NT2/D1 (cell line): ENCODE measurements around the gene CCDC3.

ENCODE experiments used
- DNase-seq: peaks from one replicate; pipeline ENCODE4 v3.0.0-alpha.2; 2011; ENCODE audit warnings: low read depth, low spot score
- H3K27me3 ChIP-seq: 2 replicates; pipeline ENCODE4 v1.6.0; 2011; ENCODE audit warnings: mild to moderate bottlenecking; ENCODE audit not compliant: insufficient read length, insufficient read depth
- H3K36me3 ChIP-seq: 2 replicates; pipeline ENCODE4 v1.6.1; 2011; ENCODE audit warnings: mild to moderate bottlenecking, low read length, mixed read lengths; ENCODE audit not compliant: insufficient read depth, insufficient read length
- H3K4me1 ChIP-seq: 2 replicates; pipeline ENCODE4 v1.5.1; 2011; ENCODE audit not compliant: insufficient read depth, insufficient read length
- H3K4me3 ChIP-seq: 2 replicates; pipeline ENCODE4 v1.5.1; 2011; ENCODE audit warnings: low read depth; ENCODE audit not compliant: insufficient read length
- H3K9ac ChIP-seq: 2 replicates; pipeline ENCODE4 v1.6.0; 2011; ENCODE audit warnings: low read depth; ENCODE audit not compliant: insufficient read length
- H3K9me3 ChIP-seq: 2 replicates; pipeline ENCODE4 v1.5.1; 2011; ENCODE audit warnings: mild to moderate bottlenecking, low read length; ENCODE audit not compliant: insufficient read depth
- SUZ12 ChIP-seq: IDR thresholded peaks from 2 replicates; pipeline ENCODE4 v1.6.1; 2011; ENCODE audit not compliant: insufficient read length, insufficient read depth; ENCODE audit errors: extremely low read depth
- YY1 ChIP-seq: IDR thresholded peaks from 2 replicates; pipeline ENCODE4 v1.6.1; 2011; ENCODE audit not compliant: insufficient read length, insufficient read depth
- ZNF274 ChIP-seq: IDR thresholded peaks from 2 replicates; pipeline ENCODE4 v1.6.1; 2011; ENCODE audit warnings: mild to moderate bottlenecking, low read depth, low read length

CCDC3 gene

DNA sequence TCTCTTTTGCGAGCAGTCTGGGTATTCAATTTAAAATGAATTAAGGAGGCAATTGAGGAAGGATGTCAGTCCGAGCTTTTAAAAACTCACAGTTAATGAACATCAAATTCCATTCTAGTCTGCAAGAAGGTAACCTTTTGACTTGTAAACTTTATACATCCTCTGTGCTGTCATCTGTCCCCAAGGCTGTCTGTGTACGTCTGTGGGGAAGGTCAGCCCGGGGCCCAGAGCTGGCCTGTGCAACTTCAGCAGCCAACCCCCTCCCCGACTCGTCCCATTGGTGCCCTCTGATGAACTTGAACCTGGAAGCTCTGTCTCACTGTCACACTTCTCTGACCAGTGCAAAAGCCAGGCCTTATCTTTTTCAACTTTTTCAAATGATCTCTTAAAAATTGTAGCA lies 80.3 kb downstream of the CCDC3 start:
- no peaks in the 10 kb centered on the region for H3K27me3 ChIP-seq
- no peaks in the 10 kb centered on the region for H3K9me3 ChIP-seq
- no peak overlapping the region for H3K9ac ChIP-seq
- TF ChIP-seq ZNF274 (no peak), YY1 (no peak), SUZ12 (no peak)
- H3K36me3 ChIP-seq, result no peaks in the 10 kb centered on the region
- H3K4me1 ChIP-seq, result no peaks in the 10 kb centered on the region
- no peak overlapping the region for H3K4me3 ChIP-seq
- DNase-seq, result no peak

DNA sequence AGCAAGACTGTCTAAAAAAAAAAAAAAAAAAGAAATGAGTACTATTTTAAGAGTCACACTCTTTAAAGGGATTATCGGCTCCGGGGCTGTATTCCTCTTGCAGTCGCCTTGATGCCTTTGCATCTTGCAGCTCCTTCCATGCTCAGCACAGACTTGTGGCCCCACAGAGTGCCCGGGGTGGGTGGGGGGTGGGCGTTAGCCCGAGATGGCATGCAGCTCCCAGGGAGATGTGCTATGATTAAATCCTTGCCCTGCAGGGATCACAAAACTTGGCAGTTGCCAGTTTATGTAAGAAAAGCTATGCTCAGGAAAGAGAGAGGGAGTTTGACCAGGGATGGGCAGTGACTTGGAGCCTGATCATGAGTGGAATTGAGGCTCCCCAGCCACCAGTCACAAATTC lies 81.9 kb downstream of the CCDC3 start:
- no peaks in the 10 kb centered on the region for H3K27me3 ChIP-seq
- no peak for DNase-seq
- H3K9ac ChIP-seq, result no peak overlapping the region
- TF ChIP-seq ZNF274 (no peak), SUZ12 (no peak), YY1 (no peak)
- H3K36me3 ChIP-seq, result no peaks in the 10 kb centered on the region
- no peak overlapping the region for H3K4me3 ChIP-seq
- H3K4me1 ChIP-seq, result no peaks in the 10 kb centered on the region
- H3K9me3 ChIP-seq, result no peaks in the 10 kb centered on the region

DNA sequence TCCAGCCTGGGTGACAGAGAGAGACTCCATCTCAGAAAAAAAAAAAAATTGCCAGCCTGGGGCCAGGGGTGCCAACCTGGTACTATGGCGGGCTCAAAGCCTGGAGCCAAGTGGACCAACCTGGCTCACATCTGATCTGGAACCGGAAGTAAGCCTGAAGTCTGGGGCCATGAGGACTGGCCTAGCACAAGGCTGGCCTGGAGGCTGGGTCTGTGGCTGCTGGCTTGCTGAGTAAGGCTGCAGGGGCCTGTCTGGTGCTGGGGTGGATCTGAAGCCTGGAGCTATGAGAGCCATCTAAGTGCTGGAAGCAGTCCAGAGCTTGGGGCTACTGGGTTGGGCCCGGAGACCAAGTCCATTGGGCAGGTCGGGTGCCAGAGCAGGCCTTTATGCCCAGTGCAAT lies 84.9 kb downstream of the CCDC3 start:
- Histone ChIP-seq H3K4me3 (no peak overlapping the region), H3K4me1 (no peaks in the 10 kb centered on the region), H3K9me3 (no peaks in the 10 kb centered on the region), H3K27me3 (no peaks in the 10 kb centered on the region), H3K9ac (no peak overlapping the region), H3K36me3 (no peaks in the 10 kb centered on the region)
- no peak for TF ChIP-seq ZNF274
- no peak for TF ChIP-seq YY1
- no peak for TF ChIP-seq SUZ12
- DNase-seq, result no peak

DNA sequence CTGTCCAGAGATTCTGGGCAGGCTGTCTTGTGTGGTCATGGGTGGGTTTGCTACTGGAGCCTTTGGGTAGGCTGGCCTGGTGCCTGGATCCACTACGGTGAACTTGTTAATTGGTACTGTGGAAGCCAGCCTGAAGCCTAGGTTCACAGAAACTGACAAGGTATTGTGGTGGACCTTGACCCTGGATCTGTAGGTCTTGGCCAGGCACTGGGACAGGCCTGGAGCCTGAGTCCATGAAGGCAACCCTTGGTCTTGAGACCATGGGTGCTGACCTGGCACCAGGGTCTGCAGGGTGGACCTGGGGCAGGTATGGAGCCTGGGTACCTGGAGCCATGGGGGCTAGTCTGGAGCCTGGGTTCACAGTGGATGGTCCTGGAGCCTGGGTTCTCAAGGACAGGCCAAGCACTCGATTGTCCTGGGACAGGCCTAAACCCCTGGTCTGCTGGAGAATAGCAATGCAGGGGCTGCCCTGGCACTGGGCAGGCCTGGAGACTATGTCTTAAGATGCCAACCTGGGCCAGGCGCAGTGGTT lies 85.8 kb downstream of the CCDC3 start:
- no peak for TF ChIP-seq YY1
- TF ChIP-seq ZNF274, result no peak
- no peak for TF ChIP-seq SUZ12
- Histone ChIP-seq H3K4me3 (no peak overlapping the region), H3K36me3 (no peaks in the 10 kb centered on the region), H3K9ac (no peak overlapping the region), H3K4me1 (no peaks in the 10 kb centered on the region), H3K27me3 (no peaks in the 10 kb centered on the region), H3K9me3 (no peaks in the 10 kb centered on the region)
- DNase-seq, result no peak

DNA sequence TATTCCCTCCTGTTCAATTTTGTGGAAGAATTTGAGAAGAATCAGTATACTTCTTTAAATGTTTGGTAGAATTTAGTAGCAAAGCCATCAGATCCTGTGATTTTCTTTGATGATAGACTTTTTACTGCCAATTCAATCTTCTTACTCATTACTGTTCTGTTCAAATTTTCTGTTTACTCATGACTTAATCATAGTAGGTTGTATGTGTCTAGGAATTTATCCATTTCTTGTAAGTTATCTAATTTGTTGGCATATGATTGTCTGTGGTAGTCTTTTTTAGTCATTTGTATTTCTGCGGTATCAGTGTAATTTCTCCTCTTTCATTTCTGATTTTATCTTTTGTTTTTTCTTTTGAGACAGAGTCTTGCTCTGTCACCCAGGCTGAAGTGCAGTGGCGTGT lies 87.4 kb downstream of the CCDC3 start:
- Histone ChIP-seq H3K4me3 (no peak overlapping the region), H3K9me3 (no peaks in the 10 kb centered on the region), H3K36me3 (no peaks in the 10 kb centered on the region), H3K9ac (no peak overlapping the region), H3K4me1 (no peaks in the 10 kb centered on the region), H3K27me3 (no peaks in the 10 kb centered on the region)
- no peak for DNase-seq
- TF ChIP-seq SUZ12 (no peak), YY1 (no peak), ZNF274 (no peak)

DNA sequence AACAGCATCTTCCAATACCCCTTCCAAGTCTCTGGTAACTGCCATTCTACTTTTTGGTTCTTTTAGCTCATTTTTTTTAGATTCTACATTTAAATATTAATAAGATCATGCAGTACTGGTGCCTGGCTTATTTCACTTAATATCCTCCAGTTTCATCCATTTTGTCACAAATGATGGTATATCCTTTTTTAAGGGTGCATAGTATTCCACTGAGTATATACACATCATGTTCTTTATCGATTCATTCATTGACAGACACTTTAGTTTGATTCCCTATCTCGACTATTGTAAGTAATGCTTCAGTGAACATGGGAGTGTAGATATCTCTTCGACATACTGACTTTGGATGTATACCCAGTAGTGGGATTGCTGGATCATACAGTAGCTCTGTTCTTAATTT lies 89.7 kb downstream of the CCDC3 start:
- H3K4me3 ChIP-seq, result no peak overlapping the region
- no peaks in the 10 kb centered on the region for H3K36me3 ChIP-seq
- no peak overlapping the region for H3K9ac ChIP-seq
- H3K9me3 ChIP-seq, result no peaks in the 10 kb centered on the region
- no peak for DNase-seq
- TF ChIP-seq SUZ12 (no peak), ZNF274 (no peak), YY1 (no peak)
- H3K27me3 ChIP-seq, result no peaks in the 10 kb centered on the region
- H3K4me1 ChIP-seq, result no peaks in the 10 kb centered on the region

DNA sequence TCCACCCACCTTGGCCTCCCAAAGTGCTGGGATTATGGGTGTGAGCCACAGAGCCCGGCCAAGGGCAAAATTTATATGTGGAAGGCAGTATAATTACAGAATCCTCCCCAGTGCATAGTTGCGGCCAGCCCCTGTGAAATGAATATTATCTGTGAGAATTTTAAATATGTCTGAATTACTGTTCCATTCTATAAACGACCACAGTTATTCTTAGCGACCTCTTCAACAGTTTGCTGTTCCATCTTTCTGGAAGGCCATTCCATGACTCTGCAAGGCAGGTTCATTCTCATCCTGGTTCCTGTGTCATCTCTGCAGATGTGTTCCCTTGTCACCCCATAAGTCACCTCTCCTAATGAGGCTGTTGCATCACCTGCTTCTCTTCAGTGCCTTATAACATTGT lies 90.7 kb downstream of the CCDC3 start:
- Histone ChIP-seq H3K4me3 (no peak overlapping the region), H3K4me1 (no peaks in the 10 kb centered on the region), H3K9ac (no peak overlapping the region), H3K9me3 (no peaks in the 10 kb centered on the region), H3K27me3 (no peaks in the 10 kb centered on the region), H3K36me3 (no peaks in the 10 kb centered on the region)
- TF ChIP-seq YY1, result no peak
- no peak for TF ChIP-seq SUZ12
- no peak for TF ChIP-seq ZNF274
- DNase-seq, result no peak

DNA sequence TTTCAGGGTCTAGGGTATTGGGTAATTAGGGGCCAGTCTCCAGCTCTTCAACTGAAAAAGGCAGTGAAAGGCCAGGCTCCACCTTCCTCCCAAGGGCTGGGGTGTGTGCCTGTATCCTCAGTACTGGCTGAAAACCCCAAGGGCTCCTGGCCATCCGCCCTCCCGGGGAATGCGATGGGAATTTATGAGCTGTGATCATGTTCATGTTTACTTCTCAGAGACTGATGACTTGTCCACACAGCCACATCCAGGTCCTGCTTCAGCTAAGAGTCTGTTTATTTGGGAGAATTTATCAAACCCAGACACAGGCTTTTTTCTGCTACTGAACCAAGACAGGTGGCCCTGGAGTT lies 91.7 kb downstream of the CCDC3 start:
- DNase-seq, result no peak
- TF ChIP-seq SUZ12, result no peak
- no peak for TF ChIP-seq ZNF274
- no peak for TF ChIP-seq YY1
- H3K4me3 ChIP-seq, result no peak overlapping the region

More for the DNA sequence above, 91.7 kb downstream of the CCDC3 start:
- H3K36me3 ChIP-seq, result no peaks in the 10 kb centered on the region
- no peaks in the 10 kb centered on the region for H3K27me3 ChIP-seq
- H3K9ac ChIP-seq, result no peak overlapping the region
- H3K4me1 ChIP-seq, result no peaks in the 10 kb centered on the region
- H3K9me3 ChIP-seq, result no peaks in the 10 kb centered on the region
